IPS-11a (cell line): Measurements from ENCODE around the gene RPS6KA4.

Experiments used
- H3K4me3 ChIP-seq: one replicate; pipeline ENCODE4 v1.5.1; 2013; ENCODE audit warnings: low read depth, low read length, control low read depth

RPS6KA4 gene

DNA sequence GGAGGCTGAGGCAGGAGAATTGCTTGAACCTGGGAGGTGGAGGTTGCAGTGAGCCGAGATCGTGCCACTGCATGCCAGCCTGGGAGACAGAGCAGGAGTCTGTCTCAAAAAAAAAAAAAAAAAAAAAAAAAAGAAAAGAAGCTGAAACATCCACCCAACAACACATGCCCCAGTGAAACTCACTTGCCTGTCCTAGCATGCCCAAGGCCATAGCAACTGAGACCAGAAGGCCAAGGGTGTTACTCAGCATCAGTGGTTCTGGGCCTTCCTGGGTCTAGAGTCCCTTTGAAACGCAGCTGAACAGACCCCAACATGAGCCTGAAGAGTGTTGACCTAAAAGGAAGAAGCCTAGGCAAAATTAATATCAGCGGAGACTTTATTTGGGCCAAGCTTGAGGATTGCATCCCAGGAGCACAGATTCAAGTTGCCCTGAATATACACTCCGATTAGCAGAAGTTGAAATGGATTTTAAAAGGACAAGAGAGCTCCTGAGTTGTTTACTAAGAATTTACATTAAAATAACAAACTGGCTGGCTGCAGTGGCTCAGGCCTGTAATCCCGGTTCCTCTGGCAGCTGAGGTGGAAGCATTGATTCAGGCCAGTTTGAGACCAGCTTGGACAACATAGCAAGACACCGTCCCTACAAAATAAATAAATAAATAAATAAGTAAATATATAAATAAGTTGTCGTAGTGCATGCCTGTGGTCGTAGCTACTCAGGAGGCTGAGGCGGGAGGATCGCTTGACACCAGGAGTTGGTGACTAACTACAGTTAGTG, 34.1 kb upstream of the RPS6KA4 start:
- no peak overlapping the region for H3K4me3 ChIP-seq

DNA sequence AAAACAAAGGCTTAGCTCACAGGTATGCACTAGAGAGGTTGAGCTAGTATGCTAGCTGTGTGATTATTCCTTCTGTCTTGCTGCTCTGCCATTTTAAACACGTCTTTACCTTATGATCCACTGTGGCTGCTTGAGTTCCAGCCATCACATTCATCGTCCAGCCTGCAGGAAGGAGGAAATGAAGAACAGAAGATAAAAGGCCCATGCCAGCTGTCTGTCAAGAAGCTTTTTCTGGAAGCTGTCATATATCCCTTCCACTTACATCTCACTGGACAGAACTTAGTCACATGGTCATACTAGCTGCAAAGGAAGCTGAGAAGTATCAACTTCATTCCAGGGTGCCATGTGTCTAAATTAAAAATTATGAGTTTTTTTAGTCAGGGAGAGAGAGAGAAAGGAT, 31.6 kb upstream of the RPS6KA4 start:
- H3K4me3 ChIP-seq = no peak overlapping the region

DNA sequence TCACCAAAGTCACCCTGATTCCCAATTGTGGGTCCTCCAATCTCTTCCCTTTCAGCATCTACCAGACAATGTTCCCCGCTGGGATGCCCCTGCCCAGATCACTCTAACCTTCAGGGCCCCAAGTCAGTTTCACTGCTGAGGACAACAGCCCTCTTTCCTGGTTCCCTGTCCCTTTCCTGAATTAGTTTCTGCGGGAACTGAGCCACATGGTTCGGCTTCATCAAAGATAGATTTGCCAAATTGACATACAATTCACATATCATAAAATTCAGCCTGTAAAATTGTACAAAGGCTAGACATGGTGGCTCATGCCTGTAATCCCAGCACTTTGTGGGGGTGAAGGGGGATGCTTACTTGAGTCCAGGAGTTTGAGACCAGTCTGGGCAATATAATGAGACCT, 31.0 kb upstream of the RPS6KA4 start:
- no peak overlapping the region for H3K4me3 ChIP-seq

DNA sequence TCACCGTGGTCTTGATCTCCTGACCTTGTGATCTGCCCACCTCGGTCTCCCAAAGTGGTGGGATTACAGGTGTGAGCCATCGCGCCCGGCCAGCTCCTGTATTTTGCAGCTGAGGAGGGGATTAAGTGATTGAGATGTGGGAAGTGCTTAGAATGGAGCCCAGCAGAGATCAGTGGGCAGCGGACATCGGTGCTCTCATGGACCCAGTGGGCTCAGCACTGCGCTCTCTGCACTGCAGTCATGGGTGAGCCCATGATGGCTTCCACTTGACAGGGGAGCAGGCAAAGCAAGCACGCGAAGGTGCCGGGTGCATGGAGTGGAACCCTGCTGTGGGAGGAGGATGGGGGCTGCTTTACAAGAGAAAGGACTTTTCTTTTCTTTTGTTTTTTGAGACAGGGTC, 28.1 kb upstream of the RPS6KA4 start:
- no peak overlapping the region for H3K4me3 ChIP-seq

DNA sequence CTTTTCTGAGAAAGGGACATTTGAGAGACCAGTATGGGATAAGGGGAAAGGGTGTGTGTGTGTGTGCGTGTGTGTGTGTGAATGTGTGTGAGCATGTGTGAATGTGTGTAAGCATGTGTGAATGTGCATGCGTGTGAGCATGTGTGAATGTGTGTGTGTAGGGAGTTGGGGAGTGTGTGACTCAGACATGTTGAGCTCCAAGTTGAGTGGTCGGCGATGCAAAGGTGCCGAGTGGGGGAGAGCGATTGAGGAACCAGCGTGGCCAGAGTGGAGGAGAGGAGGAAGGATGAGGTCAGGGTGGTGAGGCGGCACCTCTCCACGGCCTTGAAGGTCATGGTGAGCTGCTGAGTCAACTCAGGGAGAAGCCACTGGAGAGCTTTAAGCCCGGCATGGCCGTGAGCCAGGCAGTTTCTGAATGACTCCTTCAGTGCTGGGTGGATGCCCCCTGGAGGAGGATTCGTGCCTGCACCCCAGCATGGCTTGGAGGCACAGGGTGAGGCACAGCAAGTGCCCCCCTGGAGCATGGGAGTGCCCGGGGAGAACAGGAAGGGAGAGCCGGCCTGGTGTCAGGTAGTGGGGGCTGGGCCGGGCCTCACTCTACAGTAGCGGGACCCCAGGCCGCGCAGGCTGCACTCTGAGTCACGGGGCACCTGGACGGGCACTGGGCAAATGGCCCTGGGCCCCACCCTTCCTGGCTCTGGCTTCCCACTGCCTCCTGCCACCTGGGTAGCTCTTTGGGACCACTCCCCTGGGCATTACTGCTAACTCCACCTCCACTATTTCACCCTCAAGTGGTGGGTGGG, 27.2 kb upstream of the RPS6KA4 start:
- H3K4me3 ChIP-seq = no peak overlapping the region

DNA sequence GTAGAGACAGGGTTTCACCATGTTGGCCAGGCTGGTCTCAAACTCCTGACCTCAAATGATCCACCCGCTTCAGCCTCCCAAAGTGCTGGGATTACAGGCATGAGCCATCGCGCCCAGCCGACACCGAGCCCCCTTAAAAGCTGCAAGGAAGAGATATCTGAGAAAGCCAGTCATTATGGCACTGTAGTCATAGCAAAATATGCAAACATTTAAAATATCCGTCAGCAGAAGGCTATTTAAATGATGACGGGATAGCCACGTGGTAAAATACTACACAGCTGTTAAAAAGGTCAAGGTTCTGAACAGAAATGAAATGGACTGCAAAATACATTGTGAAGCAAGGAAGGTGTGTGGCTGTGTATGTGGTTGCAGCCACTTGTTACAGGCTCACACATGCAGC, 25.4 kb upstream of the RPS6KA4 start:
- no peak overlapping the region for H3K4me3 ChIP-seq

DNA sequence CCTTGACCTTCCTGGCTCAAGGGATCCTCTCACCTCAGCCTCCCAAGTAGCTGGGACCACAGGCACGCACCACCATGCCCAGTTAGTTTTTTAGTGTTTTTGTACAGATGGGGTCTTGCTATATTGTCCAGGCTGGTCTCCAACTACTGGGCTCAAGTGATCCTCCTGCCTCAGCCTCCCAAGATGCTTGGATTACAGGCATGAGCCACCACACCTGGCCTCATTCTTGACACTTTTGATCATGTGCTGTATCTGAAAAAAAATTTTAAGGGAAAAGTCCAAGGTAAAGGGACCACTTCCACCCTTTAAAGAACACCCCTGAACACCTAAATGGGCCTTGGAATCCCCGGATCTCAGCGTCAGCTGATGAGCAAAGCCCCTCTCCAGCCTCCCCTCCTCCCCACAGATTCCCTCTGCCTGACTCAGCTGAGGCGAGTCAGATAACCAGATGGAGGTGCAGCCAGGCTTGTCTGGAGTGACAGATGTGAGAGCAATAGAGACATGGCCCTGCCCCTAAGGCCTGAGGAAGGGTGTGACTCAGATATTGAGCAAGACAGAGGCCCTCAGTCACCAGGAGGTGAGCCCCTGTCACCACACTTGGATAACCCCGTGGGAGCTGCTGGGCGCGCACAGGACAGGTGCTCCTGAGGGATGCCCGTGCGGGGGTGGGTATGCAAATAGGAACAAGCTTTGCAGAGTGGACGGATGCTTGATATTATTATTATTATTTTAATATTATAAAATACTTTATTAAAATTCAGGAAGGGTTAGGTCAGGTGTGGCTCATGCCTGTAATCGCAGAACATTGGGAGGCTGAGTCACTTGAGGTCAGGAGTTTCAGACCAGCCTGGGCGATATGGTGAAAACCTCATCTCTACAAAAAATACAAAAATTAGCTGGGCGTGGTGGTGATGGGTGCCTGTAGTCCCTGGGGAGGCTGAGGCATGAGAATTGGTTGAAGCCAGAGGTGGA, 23.9 kb upstream of the RPS6KA4 start:
- no peak overlapping the region for H3K4me3 ChIP-seq

DNA sequence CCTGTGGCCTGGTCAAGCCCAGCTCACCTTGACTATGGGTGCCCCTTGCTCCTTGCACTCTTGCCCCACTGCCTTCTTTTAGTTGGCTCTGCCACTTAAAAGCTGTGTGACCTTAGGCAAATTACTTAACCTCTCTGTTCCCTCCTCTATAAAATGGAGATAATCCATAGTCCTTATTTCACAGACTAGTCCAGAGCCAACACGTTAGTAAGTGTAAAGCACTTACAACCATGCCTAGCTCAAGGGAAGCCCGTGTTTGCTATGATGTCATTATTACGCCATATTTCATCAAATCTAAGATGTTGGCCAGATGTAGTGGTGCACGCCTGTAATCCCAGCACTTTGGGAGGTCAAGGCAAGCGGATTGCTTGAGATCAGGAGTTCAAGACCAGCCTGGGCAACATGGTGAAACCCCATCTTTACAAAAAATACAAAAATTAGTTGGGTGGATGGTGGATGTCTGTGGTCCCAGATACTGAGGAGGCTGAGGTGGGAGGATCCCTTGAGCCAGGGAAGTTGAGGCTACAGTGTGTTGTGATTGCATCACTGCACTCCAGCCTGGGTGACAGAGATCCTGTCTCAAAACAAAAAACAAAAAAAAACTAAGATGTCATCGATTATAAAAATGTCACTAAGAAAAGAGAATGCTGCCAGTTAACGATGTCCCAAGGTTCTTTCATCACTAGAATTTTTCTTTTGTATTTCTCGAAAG, 21.3 kb upstream of the RPS6KA4 start:
- H3K4me3 ChIP-seq = no peak overlapping the region

DNA sequence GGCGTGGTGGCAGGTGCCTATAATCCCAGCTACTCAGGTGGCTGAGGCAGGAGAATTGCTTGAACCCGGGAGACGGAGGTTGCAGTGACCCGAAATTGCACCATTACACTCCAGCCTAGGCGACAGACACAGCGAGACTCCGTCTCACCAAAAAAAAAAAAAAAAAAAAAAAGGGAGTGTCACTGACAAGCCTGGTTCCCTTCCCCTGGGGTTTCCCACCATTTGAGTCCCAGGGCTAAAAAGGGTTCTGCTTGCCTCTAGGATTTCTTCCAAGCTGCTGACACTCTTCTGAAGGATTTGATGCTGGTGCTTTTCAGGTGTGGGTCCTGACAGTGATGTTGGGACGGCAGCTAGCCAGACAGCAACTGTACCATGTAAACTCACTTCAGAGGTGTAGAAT, 20.2 kb upstream of the RPS6KA4 start:
- no peak overlapping the region for H3K4me3 ChIP-seq

DNA sequence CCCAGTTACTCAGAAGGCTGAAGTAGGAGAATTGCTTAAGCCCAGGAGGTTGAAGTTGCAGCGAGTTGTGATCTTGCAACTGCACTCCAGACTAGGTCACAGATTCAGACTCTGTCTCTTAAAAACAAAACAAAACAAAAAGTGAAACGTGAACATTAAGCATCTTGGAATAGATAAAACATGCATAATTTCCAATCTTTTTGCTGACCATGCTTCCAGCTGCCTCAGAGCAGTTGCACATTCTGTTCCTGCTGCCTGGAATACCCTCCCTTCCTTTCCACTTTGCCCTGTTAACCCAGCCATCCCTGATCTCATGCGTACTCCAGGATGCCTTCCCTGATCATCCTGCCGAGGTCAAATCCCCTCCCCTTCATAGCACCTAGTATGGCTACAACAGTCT, 19.7 kb upstream of the RPS6KA4 start:
- no peak overlapping the region for H3K4me3 ChIP-seq

DNA sequence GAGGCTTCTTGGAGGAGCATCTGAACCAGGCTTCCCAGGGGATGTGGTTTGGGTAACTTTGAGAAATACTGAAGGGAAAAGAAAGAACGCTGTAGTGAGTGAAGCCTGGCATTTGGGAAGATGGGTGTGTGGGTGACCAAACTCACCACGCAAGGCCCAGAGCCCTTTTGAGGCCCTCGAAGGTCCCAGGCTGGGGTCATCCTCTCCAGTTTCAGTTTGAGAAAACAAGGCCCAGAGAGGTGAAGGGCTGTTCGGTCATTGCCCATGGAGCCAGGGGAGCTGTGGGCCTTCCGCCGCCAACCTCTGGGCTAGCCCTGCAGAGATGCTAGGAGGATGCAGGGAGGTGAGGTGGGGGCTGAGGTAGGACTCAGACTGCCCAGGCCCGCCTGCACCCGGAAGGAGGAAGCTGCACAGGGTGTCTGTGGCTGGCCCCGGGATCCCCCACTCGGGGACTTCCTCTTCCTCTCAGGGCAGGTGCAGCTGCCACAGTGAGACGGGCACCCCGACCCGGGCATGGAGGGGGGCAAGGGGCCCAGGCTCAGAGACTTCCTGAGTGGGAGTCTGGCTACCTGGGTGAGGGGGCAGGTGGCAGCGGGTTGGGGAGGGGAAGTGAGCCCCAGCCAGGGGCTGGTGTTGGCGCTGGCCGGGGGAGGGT, 19.1 kb upstream of the RPS6KA4 start, which contains the start of gene CCDC88B:
TSS of gene CCDC88B (plus strand) at position 451 of the 655 bp plus-strand sequence. CDS start at position 514, 63 bp downstream.
- H3K4me3 ChIP-seq = peak within 1 kb of the TSS; percentile 50

DNA sequence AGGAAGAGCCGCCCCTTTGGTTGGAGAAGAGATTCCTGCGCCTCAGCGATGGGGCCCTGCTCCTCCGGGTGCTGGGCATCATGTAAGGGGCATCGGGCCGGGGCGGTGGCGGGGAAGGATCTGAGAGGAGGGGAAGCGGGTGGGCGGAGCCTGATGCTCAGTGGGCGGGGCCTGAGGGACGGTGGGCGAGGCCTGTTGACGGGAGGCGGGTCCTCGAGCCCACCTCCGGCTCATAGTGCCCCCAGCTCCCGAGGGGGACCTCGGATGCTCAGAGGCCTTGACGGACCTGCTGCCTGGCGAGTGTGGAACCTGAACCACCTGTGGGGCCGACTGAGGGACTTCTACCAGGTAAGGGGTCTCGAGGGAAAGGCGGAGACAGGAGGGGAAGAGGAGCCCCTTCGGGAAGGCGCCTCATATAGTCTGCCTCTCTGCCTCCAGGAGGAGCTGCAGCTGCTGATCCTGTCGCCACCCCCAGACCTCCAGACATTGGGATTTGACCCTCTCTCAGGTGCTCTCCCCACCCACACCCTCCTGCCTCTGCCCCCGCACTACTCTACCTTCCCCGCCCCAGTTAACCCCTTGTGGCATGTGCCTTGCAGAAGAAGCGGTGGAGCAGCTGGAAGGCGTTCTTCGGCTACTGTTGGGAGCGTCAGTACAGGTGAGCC, 18.2 kb upstream of the RPS6KA4 start:
- H3K4me3 ChIP-seq = peak overlapping the region; percentile 50

DNA sequence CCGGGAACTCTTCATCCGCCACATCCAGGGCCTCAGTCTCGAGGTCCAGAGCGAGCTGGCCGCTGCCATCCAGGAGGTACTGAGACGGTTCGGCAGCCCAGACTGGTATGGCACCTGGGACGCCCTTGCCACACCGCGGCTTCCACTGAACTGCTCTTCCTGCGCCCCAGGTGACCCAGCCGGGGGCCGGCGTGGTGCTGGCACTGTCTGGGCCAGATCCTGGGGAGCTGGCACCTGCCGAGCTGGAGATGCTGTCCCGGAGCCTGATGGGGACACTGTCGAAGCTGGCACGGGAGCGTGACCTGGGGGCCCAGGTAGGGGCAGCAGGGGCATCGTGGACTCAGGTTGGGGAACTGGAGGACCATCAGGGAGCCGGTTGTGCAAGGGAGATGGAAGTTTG, 17.5 kb upstream of the RPS6KA4 start:
- no peak overlapping the region for H3K4me3 ChIP-seq

DNA sequence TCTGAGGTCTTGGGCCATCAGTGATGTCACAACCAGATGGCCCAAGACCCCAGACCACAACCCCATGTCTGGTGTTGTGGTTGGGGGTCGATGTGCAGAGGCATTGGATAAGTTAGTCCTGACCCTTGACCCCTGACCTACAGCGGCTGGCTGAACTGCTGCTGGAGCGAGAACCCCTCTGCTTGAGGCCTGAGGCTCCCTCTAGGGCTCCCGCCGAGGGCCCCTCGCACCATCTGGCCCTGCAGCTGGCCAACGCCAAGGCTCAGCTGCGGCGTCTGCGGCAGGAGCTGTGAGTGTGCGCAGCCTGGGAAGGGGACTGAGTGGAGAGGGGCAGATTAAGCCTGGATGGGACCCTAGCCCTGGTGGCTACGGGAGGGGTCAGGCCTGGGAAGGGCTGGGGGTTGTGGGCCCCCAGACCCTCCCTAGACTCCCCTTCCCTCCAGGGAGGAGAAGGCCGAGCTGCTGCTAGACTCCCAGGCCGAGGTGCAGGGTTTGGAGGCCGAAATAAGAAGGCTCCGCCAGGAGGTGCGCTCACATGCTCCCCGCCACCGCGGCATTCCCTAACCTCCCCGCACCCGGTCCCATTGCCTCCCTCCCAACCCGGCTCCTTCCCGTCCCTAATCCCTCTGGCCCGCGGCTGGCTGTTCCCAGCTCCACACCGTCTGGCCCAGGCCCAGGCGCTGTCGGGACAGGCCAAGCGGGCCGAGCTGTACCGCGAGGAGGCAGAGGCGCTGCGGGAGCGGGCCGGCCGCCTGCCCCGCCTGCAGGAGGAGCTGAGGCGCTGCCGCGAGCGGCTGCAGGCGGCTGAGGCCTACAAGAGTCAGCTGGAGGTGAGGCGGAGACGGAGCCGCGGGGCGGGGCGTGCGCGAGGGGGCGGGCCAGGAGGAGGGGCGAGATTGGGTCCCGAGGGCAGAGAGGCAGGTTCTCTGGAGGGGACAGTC, 16.8 kb upstream of the RPS6KA4 start:
- no peak overlapping the region for H3K4me3 ChIP-seq

DNA sequence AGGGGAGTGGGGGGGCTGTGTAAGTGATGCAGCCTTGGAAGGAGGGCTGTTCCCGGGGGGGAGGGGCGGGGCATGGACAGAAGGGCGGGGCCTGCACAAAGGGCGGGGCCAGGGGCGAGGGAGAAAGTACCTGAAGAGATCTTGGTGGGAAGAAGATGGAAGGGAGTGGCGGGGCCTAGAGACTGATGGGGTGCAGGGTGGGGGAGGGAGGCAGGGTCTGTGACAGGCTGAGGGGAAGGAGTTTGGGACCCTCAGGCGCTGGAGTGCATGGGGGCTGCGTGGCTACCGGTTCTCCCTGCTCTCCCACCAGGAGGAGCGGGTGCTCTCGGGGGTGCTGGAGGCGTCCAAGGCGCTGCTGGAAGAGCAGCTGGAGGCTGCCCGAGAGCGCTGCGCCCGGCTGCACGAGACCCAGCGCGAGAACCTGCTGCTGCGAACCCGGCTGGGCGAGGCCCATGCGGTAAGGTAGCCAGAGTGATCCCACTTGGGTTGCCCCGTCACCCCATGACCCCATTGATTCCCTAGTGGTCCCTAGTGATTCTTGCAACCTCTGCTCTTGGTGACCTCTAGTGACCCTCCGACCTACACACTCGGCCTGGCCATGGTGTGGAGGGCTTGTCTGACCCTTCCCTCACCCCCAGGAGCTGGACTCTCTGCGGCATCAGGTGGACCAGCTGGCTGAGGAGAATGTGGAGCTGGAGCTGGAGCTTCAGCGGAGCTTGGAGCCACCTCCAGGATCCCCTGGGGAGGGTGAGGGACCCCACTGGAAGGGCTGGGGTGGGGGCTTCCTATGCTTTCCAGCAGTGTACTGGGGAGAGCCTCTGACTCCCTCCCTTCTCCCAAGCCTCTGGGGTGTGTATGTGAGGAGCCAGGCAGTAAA, 15.9 kb upstream of the RPS6KA4 start:
- H3K4me3 ChIP-seq = no peak overlapping the region

DNA sequence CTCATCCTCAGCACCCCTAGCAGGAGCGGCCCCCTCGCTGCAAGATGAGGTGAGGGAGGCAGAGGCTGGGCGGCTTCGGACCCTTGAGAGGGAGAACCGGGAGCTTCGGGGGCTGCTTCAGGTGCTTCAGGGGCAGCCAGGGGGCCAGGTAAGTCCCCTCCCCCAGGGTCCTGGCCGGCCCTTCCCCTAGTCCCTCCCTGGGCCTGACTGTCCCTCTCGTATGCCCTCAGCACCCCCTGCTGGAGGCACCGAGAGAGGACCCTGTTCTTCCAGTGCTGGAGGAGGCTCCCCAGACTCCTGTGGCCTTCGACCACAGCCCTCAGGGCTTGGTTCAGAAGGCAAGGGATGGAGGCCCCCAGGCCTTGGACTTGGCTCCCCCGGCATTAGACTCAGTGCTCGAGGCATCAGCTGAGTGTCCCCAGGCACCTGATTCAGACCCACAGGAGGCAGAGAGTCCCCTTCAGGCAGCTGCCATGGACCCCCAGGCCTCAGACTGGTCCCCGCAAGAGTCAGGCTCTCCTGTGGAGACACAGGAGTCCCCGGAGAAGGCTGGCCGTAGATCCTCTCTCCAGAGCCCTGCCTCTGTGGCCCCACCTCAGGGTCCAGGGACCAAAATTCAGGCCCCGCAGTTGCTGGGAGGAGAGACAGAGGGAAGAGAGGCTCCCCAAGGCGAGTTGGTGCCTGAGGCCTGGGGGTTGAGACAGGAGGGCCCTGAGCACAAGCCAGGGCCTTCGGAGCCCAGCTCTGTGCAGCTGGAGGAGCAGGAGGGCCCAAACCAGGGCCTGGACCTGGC, 15.0 kb upstream of the RPS6KA4 start:
- no peak overlapping the region for H3K4me3 ChIP-seq

DNA sequence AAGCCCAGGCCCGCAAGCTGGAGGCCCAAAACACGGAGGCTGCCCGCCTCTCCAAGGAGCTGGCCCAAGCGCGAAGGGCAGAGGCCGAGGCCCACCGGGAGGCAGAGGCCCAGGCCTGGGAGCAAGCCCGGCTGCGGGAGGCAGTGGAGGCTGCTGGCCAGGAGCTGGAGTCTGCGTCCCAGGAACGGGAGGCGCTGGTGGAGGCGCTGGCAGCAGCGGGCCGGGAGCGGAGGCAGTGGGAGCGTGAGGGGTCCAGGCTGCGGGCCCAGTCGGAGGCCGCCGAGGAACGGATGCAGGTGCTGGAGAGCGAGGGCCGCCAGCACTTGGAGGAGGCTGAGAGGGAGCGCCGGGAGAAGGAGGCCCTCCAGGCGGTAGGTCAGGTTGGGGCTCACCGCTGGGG, 14.2 kb upstream of the RPS6KA4 start:
- no peak overlapping the region for H3K4me3 ChIP-seq
